GM19372 (cell line): ENCODE data around the gene ABCA13.
"Not testable (repeated sequence)": the region's sequence is repeated elsewhere in the genome, so short reads cannot be mapped to it uniquely, and the experiment has no call there.

Source experiments
- ATAC-seq: cut with Tn5 transposase; IDR thresholded peaks from one replicate; pipeline ENCODE4 v1.9.1; 2021; ENCODE audit warnings: mild to moderate bottlenecking, low read depth, moderate library complexity; ENCODE audit not compliant: unreplicated experiment

ABCA13 gene

GRCh38 chr7:48175019-48175418 is 3.8 kb downstream of the ABCA13 start:
- ATAC-seq: no peak

GRCh38 chr7:48176356-48176893 is 5.2 kb downstream of the ABCA13 start:
- ATAC-seq: no peak

- ATAC-seq: no peak
These were observed 6.0 kb downstream of the ABCA13 start for GRCh38 chr7:48177271-48177670.

- no peak for ATAC-seq
These were observed 8.3 kb downstream of the ABCA13 start for GRCh38 chr7:48179496-48180030.

GRCh38 chr7:48180981-48181380 is 9.7 kb downstream of the ABCA13 start:
- ATAC-seq: no peak

GRCh38 chr7:48182718-48183369 is 11.6 kb downstream of the ABCA13 start:
- no peak for ATAC-seq

DNA sequence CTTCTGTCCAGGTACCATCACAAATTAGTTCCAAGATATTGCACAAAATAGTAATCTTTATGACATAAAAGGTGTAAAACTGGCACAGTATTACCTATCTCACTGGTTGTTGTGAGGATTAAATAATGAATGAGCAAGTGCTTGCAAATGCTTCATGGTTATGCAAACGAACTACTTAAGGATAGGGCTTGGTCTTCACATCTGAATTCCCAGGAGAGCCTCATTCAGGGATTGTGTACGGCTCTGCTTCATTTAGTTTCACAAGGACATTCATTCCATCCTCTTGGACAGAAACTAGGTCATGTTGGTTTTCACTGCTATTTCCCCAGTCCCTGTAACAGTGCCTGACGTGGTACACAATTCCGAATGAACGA is 12.1 kb downstream of the ABCA13 start:
- no peak for ATAC-seq

GRCh38 chr7:48183965-48184364 is 12.7 kb downstream of the ABCA13 start:
- ATAC-seq: no peak

DNA sequence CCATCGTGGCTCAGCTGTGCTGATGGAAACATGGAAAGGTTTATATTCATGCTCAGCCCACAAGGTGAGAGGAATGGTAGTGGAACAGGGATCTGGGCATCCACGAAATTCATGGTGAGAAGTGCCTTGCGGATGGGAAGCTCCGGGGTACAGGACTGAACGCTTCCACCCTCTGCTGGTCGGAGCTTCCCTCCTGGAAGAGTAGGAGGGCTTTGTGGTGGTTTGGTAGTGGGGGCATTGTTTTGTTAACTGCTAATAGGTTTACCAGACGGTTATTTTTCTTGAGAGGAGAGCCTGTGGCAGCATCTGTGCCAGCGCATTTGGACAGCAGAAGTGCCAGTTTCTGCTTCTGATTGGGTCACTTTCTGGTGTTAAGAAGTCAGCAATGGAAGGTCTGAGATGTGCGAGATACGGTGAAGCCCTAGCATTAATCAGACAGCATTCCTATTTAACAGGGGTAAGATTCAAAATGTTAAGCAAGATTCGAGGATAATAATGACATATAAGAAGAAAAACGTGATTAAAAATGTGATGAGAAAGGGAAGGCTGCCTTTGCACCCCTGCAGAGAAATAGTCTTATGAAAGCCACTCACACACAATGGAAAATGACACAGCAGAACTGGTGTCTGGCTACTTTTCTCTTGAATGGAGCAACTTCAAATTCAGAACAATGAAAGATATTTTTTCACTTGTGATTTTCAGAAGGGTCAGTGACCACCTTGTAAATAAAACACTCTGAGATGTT is 17.7 kb downstream of the ABCA13 start:
- no peak for ATAC-seq

DNA sequence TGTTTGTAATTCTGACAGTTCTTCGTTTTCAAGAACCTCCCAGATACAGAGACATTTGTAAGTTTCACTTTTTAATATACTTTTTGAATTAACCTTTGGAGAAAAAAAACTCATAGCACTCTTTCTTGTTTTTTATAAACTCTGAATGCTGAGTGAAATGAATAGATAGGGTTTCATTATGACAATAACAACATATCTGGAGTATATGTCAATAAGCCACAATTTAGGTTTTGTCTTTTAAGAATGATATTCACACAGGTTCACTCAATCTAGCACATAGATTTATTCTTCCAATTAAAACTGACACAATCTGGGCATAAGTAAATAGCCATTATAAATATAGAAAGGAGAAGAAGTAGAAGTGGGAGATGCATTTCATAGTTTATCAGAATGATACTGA is 21.7 kb downstream of the ABCA13 start:
- no peak for ATAC-seq

GRCh38 chr7:48193421-48193820 is 22.2 kb downstream of the ABCA13 start:
- no peak for ATAC-seq

DNA sequence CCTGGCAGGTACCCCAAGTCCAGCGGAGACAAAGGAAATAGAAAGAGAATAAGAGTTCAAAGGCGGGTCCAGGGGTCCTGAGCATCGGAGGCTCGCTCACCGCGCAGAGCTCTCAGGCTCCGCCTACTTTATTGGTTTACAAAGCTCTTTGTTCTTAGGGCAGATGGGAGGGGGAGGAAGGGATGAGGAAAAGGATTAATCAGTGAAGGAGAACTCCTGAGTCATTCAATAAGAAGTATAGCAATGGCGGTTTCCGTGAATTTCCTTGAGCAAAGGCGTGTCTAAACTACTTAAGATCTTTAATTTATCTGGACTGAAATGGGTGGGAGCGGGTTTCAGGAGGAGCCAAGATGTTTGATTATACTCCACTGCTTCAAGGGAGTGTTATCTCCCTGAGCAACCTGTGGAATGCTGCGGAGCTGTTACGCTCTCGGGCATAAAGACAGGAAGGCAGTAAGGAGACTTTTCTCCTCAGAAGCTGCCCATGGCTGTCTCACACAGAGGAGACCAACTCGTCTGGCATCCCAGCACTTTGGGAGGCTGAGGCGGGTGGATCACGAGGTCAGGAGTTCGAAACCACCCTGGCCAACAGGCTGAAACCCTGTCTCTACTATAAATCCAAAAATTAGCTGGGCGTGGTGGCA is 29.8 kb downstream of the ABCA13 start:
- not testable (repeated sequence) for ATAC-seq

- not testable (repeated sequence) for ATAC-seq
These were observed 31.7 kb downstream of the ABCA13 start for GRCh38 chr7:48202916-48203315.

GRCh38 chr7:48207155-48207675 is 36.0 kb downstream of the ABCA13 start:
- no peak for ATAC-seq

GRCh38 chr7:48209004-48209600 is 37.8 kb downstream of the ABCA13 start:
- no peak for ATAC-seq

DNA sequence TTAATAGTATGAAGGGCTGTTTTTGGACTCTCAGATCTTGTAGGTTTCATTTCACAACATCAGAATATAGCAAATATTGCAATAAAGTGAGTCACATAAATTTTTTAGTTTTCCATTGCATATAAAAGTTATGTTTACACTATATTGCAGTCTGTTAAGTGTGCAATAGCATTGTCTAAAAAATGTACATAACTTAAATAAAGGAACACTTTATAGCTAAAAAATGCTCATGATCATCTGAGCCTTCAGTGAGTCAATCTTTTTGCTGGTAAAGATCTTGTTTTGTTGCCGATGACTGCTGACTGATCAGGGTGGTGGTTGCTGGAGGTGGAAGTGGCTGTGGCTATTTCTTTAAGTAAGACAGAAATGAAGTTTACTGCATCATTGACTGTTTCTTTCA is 42.0 kb downstream of the ABCA13 start:
- ATAC-seq: no peak

- no peak for ATAC-seq
These were observed 46.0 kb downstream of the ABCA13 start for GRCh38 chr7:48217266-48217665.

DNA sequence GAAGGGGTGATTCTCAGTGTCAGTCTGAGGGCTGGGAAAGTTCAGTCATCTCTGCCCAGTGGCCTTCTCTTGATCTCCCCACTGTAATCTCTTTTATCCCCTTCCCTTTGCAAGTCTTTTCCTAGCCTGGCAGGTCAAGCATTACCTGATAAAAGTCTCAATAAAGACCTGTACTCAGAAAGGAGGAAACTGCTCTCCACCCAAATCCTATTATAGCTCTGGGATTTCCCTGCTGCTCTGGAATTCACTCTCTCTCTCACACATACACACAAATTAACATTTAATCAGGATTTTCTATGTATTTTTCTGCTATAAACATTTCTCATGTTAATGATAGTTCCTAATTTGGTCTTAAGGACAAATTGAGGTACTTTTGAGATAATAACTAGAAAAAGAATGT is 46.5 kb downstream of the ABCA13 start:
- ATAC-seq: no peak

- ATAC-seq: no peak
These were observed 52.8 kb downstream of the ABCA13 start for GRCh38 chr7:48224042-48224441.

- no peak for ATAC-seq
These were observed 53.8 kb downstream of the ABCA13 start for GRCh38 chr7:48225101-48225500.

- ATAC-seq: no peak
These were observed 66.1 kb downstream of the ABCA13 start for GRCh38 chr7:48237354-48237753.
